ENCODE measurements around the gene MAP3K19. TPM values are rescaled to one million over a fixed set of nuclear protein-coding genes. Genes with fewer than 3 reads are reported as not detected.
A peak's percentile ranks its signal among the peaks of the same experiment; 100 is the strongest.

Gene MAP3K19
- total and polyA plus RNA-seq, 10 of the 15 experiments (the other 5 are each of a cell fraction or from before 2014, with no cell fraction given), result 0.05 TPM; not detected in 9

DNA sequence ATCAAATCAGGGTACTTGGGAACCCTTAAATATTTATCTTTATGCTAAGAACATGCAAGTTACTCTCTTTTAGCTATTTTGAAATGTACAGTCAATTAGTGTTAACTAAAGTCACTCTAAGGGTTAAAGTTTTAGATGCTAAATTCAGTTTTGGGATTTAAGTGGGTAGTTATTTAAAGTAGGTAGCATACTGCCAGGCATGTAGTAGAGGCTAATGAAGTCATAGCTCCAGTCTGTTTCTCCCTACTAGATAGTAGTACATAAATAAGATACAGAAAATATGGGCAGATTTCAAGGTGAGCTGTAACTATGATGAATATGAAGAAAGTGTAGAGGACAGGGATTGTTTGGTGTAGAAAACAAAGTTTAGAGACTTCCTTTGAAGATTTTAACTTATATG lies 12.3 kb upstream of the MAP3K19 start:
- in situ Hi-C loops (cut with MboI), result no loop called here
- no peak overlapping the region for H3K4me3 ChIP-seq
- CTCF ChIA-PET, result interaction anchor here (0.9 to 1.6 kb wide), 3 partner anchors 10 to 651 kb away, joined by 3 read pairs; no protein-coding TSS in a partner anchor

DNA sequence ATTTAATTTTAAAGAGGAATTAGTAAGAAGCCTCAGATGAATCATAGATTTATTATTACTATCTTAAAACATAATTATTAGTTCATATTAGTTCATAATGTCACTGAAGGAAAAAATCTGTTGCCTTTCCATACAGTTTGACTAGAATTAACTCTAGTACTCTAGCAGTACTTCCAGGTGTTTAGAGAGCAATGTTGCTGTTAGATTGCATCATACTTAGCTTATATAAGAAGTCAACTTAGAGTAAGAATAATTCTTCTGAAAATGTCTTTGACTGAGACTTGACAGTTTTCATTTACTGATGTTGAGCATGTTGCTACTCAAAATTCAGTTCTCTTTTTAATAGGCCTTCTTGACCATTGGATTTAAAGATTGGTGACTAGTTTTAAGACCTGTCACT lies 9.5 kb upstream of the MAP3K19 start:
- H3K27ac ChIP-seq (ENCODE audit: control insufficient read depth, insufficient read depth), result no peak overlapping the region; the same call in 1 of the 2 replicates
- H3K79me2 ChIP-seq (ENCODE audit: control insufficient read depth, insufficient read depth, low read length), result peaks cover 49% of the 10 kb centered on the region
- H3K4me3 ChIP-seq, result no peak overlapping the region
- FAIRE-seq (no peak), ATAC-seq (no peak), DNase-seq (ENCODE audit: low read depth, low spot score) (no peak)
- H2AFZ ChIP-seq (ENCODE audit: control insufficient read depth, low read depth, low read length), result no peak overlapping the region
- no peaks in the 10 kb centered on the region for H3K27me3 ChIP-seq (replicated peaks in 1 of 2; ENCODE audit: control insufficient read depth in 2 of 2, insufficient read depth in 2 of 2, low read length in 1 of 2)
- ChIA-PET RAD21 (ENCODE audit: unreplicated experiment) (interaction anchor here (0.6 kb wide), 1 partner anchor 521 kb away, joined by 7 read pairs; no protein-coding TSS in a partner anchor), SMC1A (ENCODE audit: uncharacterized antibody, unreplicated experiment) (interaction anchor here (0.9 to 2.5 kb wide), 2 partner anchors 10 to 12 kb away, joined by 3 to 7 read pairs; no protein-coding TSS in a partner anchor), CTCF (interaction anchor here (0.7 to 1.0 kb wide), 3 partner anchors 11 to 29 kb away, joined by 3 to 4 read pairs (median 3); no protein-coding TSS in a partner anchor), POLR2A (interaction anchor here (0.7 kb wide), 1 partner anchor 8 kb away, joined by 6 read pairs; no protein-coding TSS in a partner anchor)
- intact Hi-C loops (cut with micrococcal nuclease; ENCODE audit: unreplicated experiment) (no loop called here), in situ Hi-C loops (cut with MboI) (no loop called here)
- TF ChIP-seq DPF2 (IDR thresholded peaks at IDR 0.05) (no peak), ZNF384 (IDR thresholded peaks at IDR 0.05; ENCODE audit: borderline replicate concordance, low read depth, low read length) (no peak), CEBPB (IDR thresholded peaks at IDR 0.05; ENCODE audit: borderline replicate concordance in 1 of 2, low read depth in 2 of 2, low read length in 2 of 2) (peak in 1 of 2 experiments; percentile 46; a peak in 1 of 4 replicates), HDAC6 (IDR thresholded peaks at IDR 0.05; ENCODE audit: unreplicated experiment) (no peak)
- no peaks in the 10 kb centered on the region; the same call in 2 of the 3 replicates for H3K9me3 ChIP-seq (replicated peaks; ENCODE audit: control insufficient read depth, insufficient read depth, low read length)
- no peak overlapping the region for H3K9ac ChIP-seq (ENCODE audit: control insufficient read depth, insufficient read depth, low read length)
- no TSS peak for BruUV-seq (replicated peaks)
- H4K20me1 ChIP-seq (ENCODE audit: control insufficient read depth, insufficient read depth), result no peaks in the 10 kb centered on the region
- H3K36me3 ChIP-seq (ENCODE audit: control insufficient read depth in 2 of 2, insufficient read depth in 2 of 2, low read length in 1 of 2), result peaks cover 0 to 4% of the 10 kb centered on the region in 2 experiments; a peak in 2 of 4 replicates
- peak overlapping the region; percentile 47; the same call in 1 of the 2 replicates for H3K4me2 ChIP-seq (ENCODE audit: control insufficient read depth, insufficient read depth)
- H3K4me1 ChIP-seq (ENCODE audit: control insufficient read depth, insufficient read depth, low read length), result no peaks in the 10 kb centered on the region

More for the DNA sequence above, 12.3 kb upstream of the MAP3K19 start:
- SMC1A ChIA-PET (ENCODE audit: uncharacterized antibody, unreplicated experiment), result interaction anchor here (0.9 to 1.4 kb wide), 5 partner anchors 9 to 73 kb away, joined by 3 to 6 read pairs (median 3); no protein-coding TSS in a partner anchor
- no peaks in the 10 kb centered on the region for H4K20me1 ChIP-seq (ENCODE audit: control insufficient read depth, insufficient read depth)
- RAD21 ChIA-PET (ENCODE audit: unreplicated experiment), result interaction anchor here (0.8 kb wide), 1 partner anchor 416 kb away, joined by 3 read pairs; no protein-coding TSS in a partner anchor
- POLR2A ChIA-PET, result no interaction called here
- no peak overlapping the region for H2AFZ ChIP-seq (ENCODE audit: control insufficient read depth, low read depth, low read length)
- no peak overlapping the region for H3K4me2 ChIP-seq (ENCODE audit: control insufficient read depth, insufficient read depth)
- DNase-seq (ENCODE audit: low read depth, low spot score), result no peak
- no peak for FAIRE-seq
- no TSS peak for BruUV-seq (replicated peaks)
- intact Hi-C loops (cut with micrococcal nuclease; ENCODE audit: unreplicated experiment), result no loop called here
- H3K27me3 ChIP-seq (replicated peaks in 1 of 2; ENCODE audit: control insufficient read depth in 2 of 2, insufficient read depth in 2 of 2, low read length in 1 of 2), result no peaks in the 10 kb centered on the region
- no peak overlapping the region for H3K27ac ChIP-seq (ENCODE audit: control insufficient read depth, insufficient read depth)
- peak; percentile 33 for ATAC-seq
- H3K9ac ChIP-seq (ENCODE audit: control insufficient read depth, insufficient read depth, low read length), result no peak overlapping the region
- TF ChIP-seq, protein P1, sequence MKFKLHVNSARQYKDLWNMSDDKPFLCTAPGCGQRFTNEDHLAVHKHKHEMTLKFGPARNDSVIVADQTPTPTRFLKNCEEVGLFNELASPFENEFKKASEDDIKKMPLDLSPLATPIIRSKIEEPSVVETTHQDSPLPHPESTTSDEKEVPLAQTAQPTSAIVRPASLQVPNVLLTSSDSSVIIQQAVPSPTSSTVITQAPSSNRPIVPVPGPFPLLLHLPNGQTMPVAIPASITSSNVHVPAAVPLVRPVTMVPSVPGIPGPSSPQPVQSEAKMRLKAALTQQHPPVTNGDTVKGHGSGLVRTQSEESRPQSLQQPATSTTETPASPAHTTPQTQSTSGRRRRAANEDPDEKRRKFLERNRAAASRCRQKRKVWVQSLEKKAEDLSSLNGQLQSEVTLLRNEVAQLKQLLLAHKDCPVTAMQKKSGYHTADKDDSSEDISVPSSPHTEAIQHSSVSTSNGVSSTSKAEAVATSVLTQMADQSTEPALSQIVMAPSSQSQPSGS (IDR thresholded peaks at IDR 0.05; ENCODE audit: low read length), result no peak
- TF ChIP-seq POLR2AphosphoS5 (IDR thresholded peaks at IDR 0.05; ENCODE audit: low read length) (no peak), NFYA (IDR thresholded peaks at IDR 0.05; ENCODE audit: borderline replicate concordance, low read depth, low read length) (no peak), NR2C2 (IDR thresholded peaks at IDR 0.05; ENCODE audit: borderline replicate concordance, control insufficient read depth, insufficient read length, low read depth) (no peak), STAT1 (conservative IDR thresholded peaks at IDR 0.05) (no peak)
- no peaks in the 10 kb centered on the region for H3K4me1 ChIP-seq (ENCODE audit: control insufficient read depth, insufficient read depth, low read length)
- peaks cover 0 to 8% of the 10 kb centered on the region in 2 experiments; a peak in 3 of 4 replicates for H3K36me3 ChIP-seq (ENCODE audit: control insufficient read depth in 2 of 2, insufficient read depth in 2 of 2, low read length in 1 of 2)
- peaks cover 7% of the 10 kb centered on the region; the same call in 2 of the 3 replicates for H3K9me3 ChIP-seq (replicated peaks; ENCODE audit: control insufficient read depth, insufficient read depth, low read length)
- H3K79me2 ChIP-seq (ENCODE audit: control insufficient read depth, insufficient read depth, low read length), result peaks cover 29% of the 10 kb centered on the region

Data from GM12878 (cell line).